ENCODE measurements around the gene CTU2.
"Not testable (repeated sequence)": the region's sequence is repeated elsewhere in the genome, so short reads cannot be mapped to it uniquely, and the experiment has no call there.

DNA sequence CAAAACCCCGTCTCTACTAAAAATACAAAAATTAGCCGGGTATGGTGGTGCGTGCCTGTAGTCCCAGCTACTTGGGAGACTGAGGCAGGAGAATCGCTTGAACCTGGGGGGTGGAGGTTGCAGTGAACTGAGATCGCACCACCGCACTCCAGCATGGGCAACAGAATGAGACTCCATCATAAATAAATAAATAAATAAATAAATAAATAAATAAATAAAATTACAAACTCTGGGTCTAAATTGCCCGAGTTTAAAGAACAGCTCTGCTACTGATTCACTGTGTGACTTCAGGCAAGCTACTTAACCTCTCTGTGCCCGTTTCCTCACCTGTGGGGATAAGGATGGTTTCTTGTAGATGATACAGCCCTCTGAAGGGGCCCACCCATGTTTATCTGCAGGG lies 36.8 kb upstream of the CTU2 start:
- not testable (repeated sequence) for TF ChIP-seq POLR2AphosphoS5 (IDR thresholded peaks at IDR 0.05; ENCODE audit: low read depth); CTCF (IDR thresholded peaks at IDR 0.05; ENCODE audit: insufficient read depth, low read length); GABPA (IDR thresholded peaks at IDR 0.05; ENCODE audit: low read depth); REST (IDR thresholded peaks at IDR 0.05; ENCODE audit: insufficient replicate concordance, low read depth); SPI1 (IDR thresholded peaks at IDR 0.05; ENCODE audit: borderline replicate concordance, low read depth)

Data from HL-60 (cell line).